ENCODE results near the gene SELENOW. TPM values are rescaled to one million over a fixed set of nuclear protein-coding genes. Genes with fewer than 3 reads are reported as not detected.
"Not testable (repeated sequence)": the region's sequence is repeated elsewhere in the genome, so short reads cannot be mapped to it uniquely, and the experiment has no call there.

Gene SELENOW
- total RNA-seq, 6 experiments from 2014 or later = 46.4 to 141 (median 83.0) TPM

DNA sequence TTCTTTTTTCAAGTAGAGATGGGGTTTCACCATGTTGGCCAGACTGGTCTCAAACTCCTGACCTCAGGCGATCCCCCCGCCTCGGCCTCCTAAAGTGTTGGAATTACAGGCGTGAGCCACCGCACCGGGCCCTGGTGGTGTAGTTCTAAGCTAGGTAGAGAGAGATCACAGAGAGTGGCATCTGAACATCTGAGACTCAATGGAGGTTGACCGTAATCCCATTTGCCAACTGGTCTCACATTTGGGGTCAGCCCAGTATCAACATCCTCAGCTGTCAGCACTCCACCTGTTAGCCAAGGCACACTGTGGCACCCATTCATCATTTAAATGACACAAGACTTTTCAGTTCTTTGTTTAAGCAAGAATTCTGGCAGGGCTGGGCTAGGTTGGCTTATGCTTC, 8.1 kb downstream of the SELENOW start:
- H3K4me3 ChIP-seq = no peak overlapping the region
- H3K4me1 ChIP-seq = peaks cover 0 to 8% (median 0%) of the 10 kb centered on the region in 4 donors
- no peak overlapping the region for H3K27ac ChIP-seq
- peaks cover 0 to 32% (median 2%) of the 10 kb centered on the region in 4 donors for H3K36me3 ChIP-seq
- H3K9me3 ChIP-seq = no peaks in the 10 kb centered on the region
- no peaks in the 10 kb centered on the region for H3K27me3 ChIP-seq
- intact Hi-C loops (cut with DNase I) = loop anchor here in 1 of 2 donors (10.0 kb wide), 1 partner anchor 72 kb away; the partner anchor contains the start of gene EHD2
- DNase-seq (no peak), ATAC-seq (no peak)
- TF ChIP-seq, protein P1, sequence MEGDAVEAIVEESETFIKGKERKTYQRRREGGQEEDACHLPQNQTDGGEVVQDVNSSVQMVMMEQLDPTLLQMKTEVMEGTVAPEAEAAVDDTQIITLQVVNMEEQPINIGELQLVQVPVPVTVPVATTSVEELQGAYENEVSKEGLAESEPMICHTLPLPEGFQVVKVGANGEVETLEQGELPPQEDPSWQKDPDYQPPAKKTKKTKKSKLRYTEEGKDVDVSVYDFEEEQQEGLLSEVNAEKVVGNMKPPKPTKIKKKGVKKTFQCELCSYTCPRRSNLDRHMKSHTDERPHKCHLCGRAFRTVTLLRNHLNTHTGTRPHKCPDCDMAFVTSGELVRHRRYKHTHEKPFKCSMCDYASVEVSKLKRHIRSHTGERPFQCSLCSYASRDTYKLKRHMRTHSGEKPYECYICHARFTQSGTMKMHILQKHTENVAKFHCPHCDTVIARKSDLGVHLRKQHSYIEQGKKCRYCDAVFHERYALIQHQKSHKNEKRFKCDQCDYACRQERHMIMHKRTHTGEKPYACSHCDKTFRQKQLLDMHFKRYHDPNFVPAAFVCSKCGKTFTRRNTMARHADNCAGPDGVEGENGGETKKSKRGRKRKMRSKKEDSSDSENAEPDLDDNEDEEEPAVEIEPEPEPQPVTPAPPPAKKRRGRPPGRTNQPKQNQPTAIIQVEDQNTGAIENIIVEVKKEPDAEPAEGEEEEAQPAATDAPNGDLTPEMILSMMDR (IDR thresholded peaks at IDR 0.05) = no peak
- TF ChIP-seq POLR2A (IDR thresholded peaks at IDR 0.05) = no peak
- WGBS (ENCODE audit: insufficient coverage, low coverage, low lambda C conversion rate, missing lambda C conversion rate) = 96% methylated on average over 5 of the region's 7 CpGs

DNA sequence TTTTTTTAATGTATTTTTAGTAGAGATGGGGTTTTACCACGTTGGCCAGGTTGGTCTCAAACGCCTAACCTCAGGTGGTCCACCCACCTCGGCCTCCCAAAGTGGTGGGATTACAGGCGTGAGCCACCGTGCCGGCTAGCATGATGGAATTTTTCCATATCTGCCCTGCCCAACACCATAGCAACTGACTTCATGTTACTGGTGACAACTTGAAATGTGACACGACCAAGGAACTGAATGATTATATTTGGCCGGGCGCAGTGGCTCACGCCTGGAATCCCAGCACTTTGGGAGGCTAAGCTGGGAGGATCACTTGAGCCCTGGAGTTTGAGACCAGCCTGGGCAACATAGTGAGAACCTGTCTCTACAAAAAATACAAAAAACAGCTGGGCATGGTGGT, 8.8 kb downstream of the SELENOW start:
- H3K9me3 ChIP-seq, H3K4me3 ChIP-seq, H3K4me1 ChIP-seq, H3K27me3 ChIP-seq, ATAC-seq, DNase-seq, H3K27ac ChIP-seq: not testable (repeated sequence)
- 76% methylated on average over 5 of the region's 10 CpGs for WGBS (ENCODE audit: insufficient coverage, low coverage, low lambda C conversion rate, missing lambda C conversion rate)
- peaks cover 0 to 32% (median 2%) of the 10 kb centered on the region in 4 donors for H3K36me3 ChIP-seq
- intact Hi-C loops (cut with DNase I) = loop anchor here in 1 of 2 donors (10.0 kb wide), 1 partner anchor 73 kb away; the partner anchor contains the start of gene EHD2

- intact Hi-C loops (cut with DNase I) = loop anchor here in 1 of 2 donors (10.0 kb wide), 1 partner anchor 75 kb away; the partner anchor contains the start of gene EHD2
- 77% methylated on average over 9 of the region's 13 CpGs for WGBS (ENCODE audit: insufficient coverage, low coverage, low lambda C conversion rate, missing lambda C conversion rate)
- not testable (repeated sequence) for ATAC-seq
Observed at GRCh38 chr19:47789811-47790210, 11.3 kb downstream of the SELENOW start.

DNA sequence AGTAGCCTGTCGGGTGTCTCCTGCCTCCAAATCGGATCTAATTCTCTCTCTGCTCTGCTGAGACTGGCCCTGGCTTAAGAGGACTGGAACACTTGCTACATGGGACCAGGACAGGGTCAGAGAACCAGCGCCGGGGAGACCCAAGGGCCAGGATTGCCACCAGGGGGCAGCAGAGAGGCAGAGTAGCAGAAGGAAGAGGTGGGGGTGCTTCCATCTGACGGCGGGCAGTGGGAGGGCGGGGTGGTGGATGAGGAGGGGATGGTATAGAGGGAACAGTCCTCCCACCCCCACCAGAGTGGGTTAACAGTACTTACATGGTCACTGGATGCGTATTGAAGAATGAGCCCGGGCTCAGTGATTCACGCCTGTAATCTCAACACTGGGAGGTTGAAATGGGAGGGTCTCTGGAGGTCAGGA, 11.9 kb downstream of the SELENOW start:
- 2% methylated on average over 9 of the region's 10 CpGs for WGBS (ENCODE audit: insufficient coverage, low coverage, low lambda C conversion rate, missing lambda C conversion rate)
- peaks cover 0 to 6% (median 0%) of the 10 kb centered on the region in 4 donors for H3K36me3 ChIP-seq

More at GRCh38 chr19:47789811-47790210, 11.3 kb downstream of the SELENOW start:
- peaks cover 0 to 11% (median 0%) of the 10 kb centered on the region in 4 donors for H3K36me3 ChIP-seq
- not testable (repeated sequence) for DNase-seq, H3K27me3 ChIP-seq, H3K27ac ChIP-seq, H3K4me1 ChIP-seq, H3K9me3 ChIP-seq, H3K4me3 ChIP-seq

DNA sequence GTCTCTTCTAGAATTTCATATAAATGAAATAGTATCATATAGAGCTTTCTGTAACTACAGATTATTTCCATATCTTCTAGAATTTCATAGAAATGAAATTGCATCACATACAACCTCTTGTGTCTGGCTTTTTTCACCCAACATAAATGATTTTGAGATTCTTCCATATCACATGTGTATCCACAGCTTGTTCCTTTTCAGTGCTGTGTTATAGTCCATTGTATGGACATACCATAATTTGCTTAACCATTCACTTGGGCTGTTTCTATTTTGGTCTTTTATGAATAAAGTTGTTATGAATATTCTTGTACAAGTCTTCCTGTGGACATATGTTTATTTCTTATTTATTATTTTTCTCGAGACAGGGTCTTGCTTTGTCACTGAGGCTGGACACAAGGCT, 14.1 kb downstream of the SELENOW start:
- ATAC-seq = no peak
- 92% methylated on average over 1 of the region's 1 CpG for WGBS (ENCODE audit: insufficient coverage, low coverage, low lambda C conversion rate, missing lambda C conversion rate)
- no peaks in the 10 kb centered on the region for H3K4me1 ChIP-seq
- no peak overlapping the region for H3K27ac ChIP-seq
- no peaks in the 10 kb centered on the region for H3K36me3 ChIP-seq
- intact Hi-C loops (cut with DNase I) = no loop called here
- peaks cover 0 to 4% (median 0%) of the 10 kb centered on the region in 4 donors for H3K9me3 ChIP-seq
- H3K27me3 ChIP-seq = no peaks in the 10 kb centered on the region
- H3K4me3 ChIP-seq = no peak overlapping the region
- no peak for DNase-seq
- no peak for TF ChIP-seq POLR2A (IDR thresholded peaks at IDR 0.05)
- TF ChIP-seq, protein P1 (IDR thresholded peaks at IDR 0.05) = no peak

More for the DNA sequence above, 11.9 kb downstream of the SELENOW start:
- no peak for TF ChIP-seq POLR2A (IDR thresholded peaks at IDR 0.05)
- TF ChIP-seq, protein P1 (IDR thresholded peaks at IDR 0.05) = peak; percentile 54 to 84 (median 78)
- ATAC-seq (peak; percentile 82 to 86 (median 84)), DNase-seq (peak; percentile 83 to 85 (median 84))
- Histone ChIP-seq H3K27me3 (no peaks in the 10 kb centered on the region), H3K9me3 (peaks cover 0 to 4% (median 0%) of the 10 kb centered on the region in 4 donors), H3K4me3 (no peak overlapping the region), H3K27ac (no peak overlapping the region), H3K4me1 (no peaks in the 10 kb centered on the region)
- intact Hi-C loops (cut with DNase I) = no loop called here
